Measurements from ENCODE around the gene MAGI1.

GRCh38 chr3:65713016-65713415, 325.7 kb downstream of the MAGI1 start:
- TF ChIP-seq POLR2AphosphoS5 (IDR thresholded peaks at IDR 0.05; ENCODE audit: insufficient read depth in 1 of 2, low read depth in 1 of 2) (no peak), CTCF (IDR thresholded peaks at IDR 0.05) (no peak)

Data from vagina (tissue), 2 donors.